ENCODE results near the gene PAQR8.

Gene PAQR8

DNA sequence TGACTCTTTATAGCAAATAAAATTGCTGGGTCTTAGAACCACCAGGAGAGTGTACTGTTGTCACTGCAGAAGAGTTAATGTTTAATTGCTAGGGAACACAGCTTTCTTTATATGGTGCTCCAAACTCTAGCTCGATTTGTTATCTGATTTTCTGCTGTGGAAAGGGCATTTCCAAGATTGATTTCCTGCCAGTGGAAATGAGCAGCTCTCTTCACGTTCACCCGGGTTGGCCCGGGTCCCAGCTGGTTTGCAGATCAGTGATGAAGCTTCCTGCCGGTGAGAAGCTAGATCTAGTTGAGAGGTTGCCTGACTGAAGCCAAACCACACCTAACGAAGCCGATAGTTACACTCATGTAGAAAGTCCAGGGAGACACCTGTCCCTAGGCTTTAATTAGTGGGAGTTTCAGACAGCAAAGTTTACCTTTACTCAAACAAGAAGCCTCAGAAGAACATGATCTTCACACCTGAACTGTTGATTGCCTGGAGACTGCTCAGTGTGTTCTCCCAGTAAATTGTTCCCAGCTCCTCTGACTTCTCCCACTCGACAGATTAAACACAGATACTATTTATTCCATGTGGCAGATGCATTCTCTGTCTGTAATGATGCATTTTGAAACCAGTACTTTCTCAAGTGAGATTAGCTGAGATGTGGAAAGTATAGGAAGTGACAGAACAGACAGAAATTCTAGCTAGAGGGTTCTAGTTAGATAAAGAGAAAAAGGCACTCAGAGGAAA is 27.8 kb downstream of the PAQR8 start:
- DNase-seq (ENCODE audit: extremely low read depth, low read depth): no peak
- TF ChIP-seq, protein P1, sequence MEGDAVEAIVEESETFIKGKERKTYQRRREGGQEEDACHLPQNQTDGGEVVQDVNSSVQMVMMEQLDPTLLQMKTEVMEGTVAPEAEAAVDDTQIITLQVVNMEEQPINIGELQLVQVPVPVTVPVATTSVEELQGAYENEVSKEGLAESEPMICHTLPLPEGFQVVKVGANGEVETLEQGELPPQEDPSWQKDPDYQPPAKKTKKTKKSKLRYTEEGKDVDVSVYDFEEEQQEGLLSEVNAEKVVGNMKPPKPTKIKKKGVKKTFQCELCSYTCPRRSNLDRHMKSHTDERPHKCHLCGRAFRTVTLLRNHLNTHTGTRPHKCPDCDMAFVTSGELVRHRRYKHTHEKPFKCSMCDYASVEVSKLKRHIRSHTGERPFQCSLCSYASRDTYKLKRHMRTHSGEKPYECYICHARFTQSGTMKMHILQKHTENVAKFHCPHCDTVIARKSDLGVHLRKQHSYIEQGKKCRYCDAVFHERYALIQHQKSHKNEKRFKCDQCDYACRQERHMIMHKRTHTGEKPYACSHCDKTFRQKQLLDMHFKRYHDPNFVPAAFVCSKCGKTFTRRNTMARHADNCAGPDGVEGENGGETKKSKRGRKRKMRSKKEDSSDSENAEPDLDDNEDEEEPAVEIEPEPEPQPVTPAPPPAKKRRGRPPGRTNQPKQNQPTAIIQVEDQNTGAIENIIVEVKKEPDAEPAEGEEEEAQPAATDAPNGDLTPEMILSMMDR (IDR thresholded peaks at IDR 0.05; ENCODE audit: low read depth, low read length): no peak

DNA sequence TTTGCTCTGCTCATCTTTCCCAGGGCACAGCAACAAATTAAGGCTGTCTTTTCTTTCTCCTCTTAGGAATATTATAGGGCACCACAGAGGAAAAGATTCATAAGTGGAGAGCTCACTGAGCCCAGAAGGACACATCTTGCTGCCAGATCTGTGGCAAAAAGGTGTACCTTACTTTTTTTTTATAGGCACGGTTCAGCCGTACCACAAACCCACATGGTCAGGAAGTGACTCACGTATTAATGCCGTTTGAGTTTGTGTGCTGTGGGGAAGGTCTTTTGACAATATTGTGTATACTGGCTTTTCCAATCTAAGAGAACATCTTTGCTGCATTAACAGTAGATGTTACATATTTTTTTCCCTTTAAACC is 28.4 kb downstream of the PAQR8 start:
- no peak for DNase-seq (ENCODE audit: extremely low read depth, low read depth)
- TF ChIP-seq, protein P1 (IDR thresholded peaks at IDR 0.05; ENCODE audit: low read depth, low read length): no peak

DNA sequence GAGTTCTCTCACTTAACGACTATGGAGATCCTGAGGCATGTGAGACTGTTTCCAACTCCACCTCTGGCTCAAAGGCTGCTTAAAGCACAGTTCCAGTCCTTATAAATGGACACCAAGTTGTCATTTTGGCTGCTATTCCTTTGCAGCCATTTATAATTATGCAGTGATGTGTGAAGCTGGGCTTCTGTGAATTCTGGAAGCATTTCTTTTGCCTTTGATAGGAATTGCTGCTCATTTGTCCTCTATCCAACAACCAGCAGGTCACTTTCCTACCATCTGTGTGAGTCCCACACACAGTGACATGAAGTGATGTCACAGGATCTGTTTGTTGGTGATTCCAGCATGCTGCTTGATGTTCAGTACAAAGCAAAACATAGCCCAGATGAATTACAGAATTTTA is 29.6 kb downstream of the PAQR8 start:
- TF ChIP-seq, protein P1 (IDR thresholded peaks at IDR 0.05; ENCODE audit: low read depth, low read length): no peak
- DNase-seq (ENCODE audit: extremely low read depth, low read depth): no peak

DNA sequence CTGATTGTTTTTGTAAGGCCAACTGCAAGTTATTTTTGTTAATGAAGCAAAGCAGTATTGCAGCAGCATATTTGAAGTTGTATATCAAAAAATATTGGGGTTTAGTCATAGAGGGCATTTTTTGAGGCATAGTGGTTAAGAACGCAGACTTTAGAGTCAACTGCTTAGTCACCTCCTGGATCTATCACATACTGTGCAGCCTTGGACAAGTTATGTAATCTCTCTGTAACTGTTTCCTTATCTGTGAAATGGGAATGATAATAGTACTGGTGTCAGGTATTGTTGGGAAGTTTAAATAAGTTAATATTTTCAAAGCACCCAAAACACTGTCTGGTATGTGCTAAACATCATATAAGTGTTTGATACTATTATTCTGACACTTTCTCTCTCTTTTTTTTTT is 31.0 kb downstream of the PAQR8 start:
- TF ChIP-seq, protein P1 (IDR thresholded peaks at IDR 0.05; ENCODE audit: low read depth, low read length): no peak
- no peak for DNase-seq (ENCODE audit: extremely low read depth, low read depth)

DNA sequence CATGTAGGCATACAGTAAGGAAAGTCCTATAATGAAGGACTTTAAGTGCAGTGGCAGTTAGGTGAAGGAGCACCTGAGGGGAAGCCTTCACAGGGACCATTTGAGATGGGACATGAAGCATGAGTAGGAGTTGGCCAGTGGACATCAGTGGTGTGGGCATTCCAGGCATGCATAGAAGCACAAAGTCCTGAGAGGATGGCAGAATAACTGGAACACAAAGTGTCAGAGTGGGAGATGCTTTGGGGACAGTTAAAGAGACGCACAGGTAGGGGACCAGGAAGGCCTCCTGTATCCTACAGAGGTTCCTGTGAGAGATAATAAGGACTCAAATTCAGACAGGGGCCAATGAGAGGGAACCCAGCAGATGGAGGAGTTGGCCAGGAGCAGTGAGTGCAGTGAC is 31.8 kb downstream of the PAQR8 start:
- TF ChIP-seq, protein P1 (IDR thresholded peaks at IDR 0.05; ENCODE audit: low read depth, low read length): no peak
- no peak for DNase-seq (ENCODE audit: extremely low read depth, low read depth)

DNA sequence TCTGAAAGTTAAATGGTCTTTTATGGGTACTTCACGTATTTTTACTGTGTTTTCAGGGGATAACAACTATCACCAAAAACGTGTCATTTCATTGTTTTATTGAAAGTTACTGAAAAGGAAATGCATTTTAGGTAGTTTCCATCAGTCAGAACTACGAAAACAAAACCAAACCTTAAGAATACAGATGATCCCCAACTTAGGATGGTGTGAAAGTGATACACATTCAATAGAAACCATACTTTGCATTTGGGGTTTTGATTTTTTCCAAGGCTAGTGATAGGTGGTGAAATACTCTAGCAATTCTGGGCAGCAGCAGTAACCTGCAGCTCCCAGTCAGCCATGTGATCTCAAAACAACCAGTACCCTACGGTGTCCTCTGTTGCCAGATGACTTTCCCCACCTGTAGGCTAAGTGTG is 32.3 kb downstream of the PAQR8 start:
- no peak for DNase-seq (ENCODE audit: extremely low read depth, low read depth)

DNA sequence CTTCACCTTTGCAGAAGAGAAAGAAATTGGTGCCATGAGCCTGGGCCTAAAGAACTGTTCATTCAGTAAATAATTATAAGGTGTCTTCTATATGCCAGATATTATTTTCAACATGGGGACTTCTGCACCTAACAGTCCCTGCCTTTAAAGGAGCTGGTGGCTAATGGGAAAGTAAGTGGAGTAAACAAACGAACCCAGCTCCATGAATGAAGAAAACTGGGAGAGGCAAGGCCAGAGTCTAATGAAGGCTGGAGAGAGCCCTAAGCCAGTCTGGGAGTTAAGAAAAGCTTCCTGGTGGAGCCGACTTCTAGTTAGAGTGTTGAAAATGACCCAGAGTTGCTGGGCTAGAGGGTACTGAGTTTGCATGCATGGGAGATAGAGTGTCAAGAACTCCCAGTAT is 34.0 kb downstream of the PAQR8 start:
- DNase-seq (ENCODE audit: extremely low read depth, low read depth): no peak
- TF ChIP-seq, protein P1 (IDR thresholded peaks at IDR 0.05; ENCODE audit: low read depth, low read length): no peak

More for the DNA sequence above, 32.3 kb downstream of the PAQR8 start:
- TF ChIP-seq, protein P1 (IDR thresholded peaks at IDR 0.05; ENCODE audit: low read depth, low read length): no peak
